H4 (cell line): ENCODE results near the gene PDX1. TPM values are rescaled to one million over a fixed set of nuclear protein-coding genes. Genes with fewer than 3 reads are reported as not detected.

Experiments used
- DNase-seq: peaks from one replicate; pipeline ENCODE4 v3.0.0-alpha.2; 2015; ENCODE audit warnings: low spot score
- total RNA-seq: library from RNA; depleted of rRNA; stranded (reverse); fragments of >200 nt; shearing (Covaris generic); gene quantifications from 2 replicates; pipeline ENCODE4 v1.2.3, GENCODE V29; 2014; rRNA removed

Gene PDX1
- total RNA-seq = not detected in 2 replicates

- no peak for DNase-seq
Measured at GRCh38 chr13:27919934-27920676, at the start of gene PDX1. Gene PDX1, plus strand, starts transcription at chr13:27920000. Its CDS starts 139 bp downstream, at chr13:27920139.

- DNase-seq = no peak
Measured at GRCh38 chr13:27878274-27878673, 41.5 kb upstream of the PDX1 start.

- no peak for DNase-seq
Measured at GRCh38 chr13:27889471-27889870, 30.3 kb upstream of the PDX1 start.

GRCh38 chr13:27896726-27897125 lies 23.1 kb upstream of the PDX1 start:
- no peak for DNase-seq

- DNase-seq = no peak
Measured at GRCh38 chr13:27904719-27905118, 15.1 kb upstream of the PDX1 start.

- no peak for DNase-seq
Measured at GRCh38 chr13:27905650-27906049, 14.2 kb upstream of the PDX1 start.

- DNase-seq = no peak
Measured at GRCh38 chr13:27907121-27907787, 12.5 kb upstream of the PDX1 start.

- no peak for DNase-seq
Measured at GRCh38 chr13:27909378-27909777, 10.4 kb upstream of the PDX1 start.

- no peak for DNase-seq
Measured at GRCh38 chr13:27911521-27911920, 8.3 kb upstream of the PDX1 start.

GRCh38 chr13:27913160-27913559 lies 6.6 kb upstream of the PDX1 start:
- no peak for DNase-seq

- no peak for DNase-seq
Measured at GRCh38 chr13:27915301-27916207, 4.2 kb upstream of the PDX1 start.

- no peak for DNase-seq
Measured at GRCh38 chr13:27917121-27917947, 2.5 kb upstream of the PDX1 start.

- DNase-seq = no peak
Measured at GRCh38 chr13:27918041-27918917, 1.5 kb upstream of the PDX1 start.

- no peak for DNase-seq
Measured at GRCh38 chr13:27918918-27919658, 712 bp upstream of the PDX1 start.

- no peak for DNase-seq
Measured at GRCh38 chr13:27919659-27919933, 204 bp upstream of the PDX1 start.

- DNase-seq = no peak
Measured at GRCh38 chr13:27920677-27921420, 1.0 kb downstream of the PDX1 start.

- DNase-seq = no peak
Measured at GRCh38 chr13:27921421-27921960, 1.7 kb downstream of the PDX1 start.

GRCh38 chr13:27921961-27922882 lies 2.4 kb downstream of the PDX1 start:
- no peak for DNase-seq
